Kidney (tissue), 14 donors: Measurements from ENCODE around the gene MYBBP1A. TPM values are rescaled to one million over a fixed set of nuclear protein-coding genes. Genes with fewer than 3 reads are reported as not detected.
A peak's percentile ranks its signal among the peaks of the same experiment; 100 is the strongest.

Experiments used
- DNase-seq, 5 donors: peaks; one replicate each; pipeline ENCODE4 v3.0.0-alpha.2; 2013 to 2020
- FAIRE-seq: peaks from 2 replicates; lab custom pipeline; 2012; peaks lifted over from hg19 to GRCh38; lab: Jason Lieb, UNC
- H3K27ac ChIP-seq, 2 donors: one replicate each; pipeline ENCODE4 v1.7.0; 2013; ENCODE audit warnings: low read depth in 2 of 2, low read length in 2 of 2, inconsistent platforms in 1 of 2
- H3K27me3 ChIP-seq: one replicate; pipeline ENCODE4 v1.7.1; 2013; ENCODE audit warnings: low read length, inconsistent platforms; ENCODE audit not compliant: control insufficient read depth, insufficient read depth
- H3K36me3 ChIP-seq, 3 donors: one replicate each; pipeline versions ENCODE4 v1.7.0 to v1.7.1; 2013; ENCODE audit warnings: low read length in 3 of 3, control low read depth in 1 of 3, inconsistent platforms in 1 of 3; ENCODE audit not compliant: insufficient read depth in 3 of 3, control insufficient read depth in 2 of 3
- H3K4me1 ChIP-seq, 3 donors: one replicate each; pipeline versions ENCODE4 v1.7.0 to v1.7.1; 2013; ENCODE audit warnings: low read length in 3 of 3, inconsistent platforms in 1 of 3, low read depth in 1 of 3; ENCODE audit not compliant: control insufficient read depth in 2 of 3, insufficient read depth in 2 of 3
- H3K4me3 ChIP-seq, 3 donors: one replicate each; pipeline versions ENCODE4 v1.7.0 to v1.8.1; 2013; ENCODE audit warnings: low read length in 3 of 3, control low read depth in 1 of 3, inconsistent platforms in 1 of 3
- H3K9ac ChIP-seq, 3 donors: one replicate each; pipeline versions ENCODE4 v1.7.0 to v1.7.1; 2013; ENCODE audit warnings: low read length in 3 of 3, control low read depth in 1 of 3, inconsistent platforms in 1 of 3
- H3K9me3 ChIP-seq, 3 donors: one replicate each; pipeline versions ENCODE4 v1.7.0 to v1.7.1; 2013; ENCODE audit warnings: low read length in 3 of 3, control low read depth in 1 of 3, inconsistent platforms in 1 of 3; ENCODE audit not compliant: control insufficient read depth in 2 of 3, insufficient read depth in 1 of 3
- CTCF ChIP-seq: IDR thresholded peaks from 3 replicates; pipeline ENCODE4 v1.5.1; 2012; ENCODE audit warnings: mild to moderate bottlenecking, moderate library complexity, borderline replicate concordance; ENCODE audit not compliant: insufficient read depth; ENCODE audit errors: extremely low read depth
- intact Hi-C: fragments of 100-400 bp; cut with DNase I; formaldehyde crosslinking; loops from one replicate; pipeline ENCODE4 v1.11.1; 2022
- polyA plus RNA-seq: library from polyadenylated mRNA; stranded (reverse); fragments of 350-450 nt; fragmentation: Illumina TruSeq; extraction: RNeasy Lipid Tissue Mini Kit (QIAGEN cat#74804); gene quantifications from one replicate; pipeline ENCODE4 v1.2.3, GENCODE V29; 2014; ENCODE audit warnings: low read depth, low replicate concordance; ENCODE audit not compliant: insufficient read depth
- total RNA-seq: library from RNA; stranded (reverse); fragmentation: NEBNext Ultra II Directional; extraction: Animal tissue kit (Norgen Biotek cat#: 25700); gene quantifications from one replicate; pipeline ENCODE4 v1.2.1, GENCODE V29; 2021
- donor health status: control.
- donor health status: control.
- donor health status: control.
- donor health status: control.
- donor health status: control.
- donor health status: DM: yes; HTN: yes; CAD: no.
- donor health status: Normal renal cell carcinoma (clear cell type).

Gene MYBBP1A
- total and polyA plus RNA-seq, 2 donors from 2014 or later: 11.9 to 51.6 TPM

- Histone ChIP-seq H3K27me3 (no peaks in the 10 kb centered on the region), H3K9me3 (no peaks in the 10 kb centered on the region), H3K36me3 (no peaks in the 10 kb centered on the region), H3K27ac (peak overlapping the region in 1 of 2 donors; percentile 24), H3K9ac (no peak overlapping the region), H3K4me3 (no peak overlapping the region), H3K4me1 (peaks cover 0 to 44% (median 33%) of the 10 kb centered on the region in 3 donors)
- DNase-seq: no peak
- TF ChIP-seq CTCF: no peak
- intact Hi-C loops: no loop called here
- no peak for FAIRE-seq
Measured at GRCh38 chr17:4508207-4508606, 47.0 kb downstream of the MYBBP1A start.

DNA sequence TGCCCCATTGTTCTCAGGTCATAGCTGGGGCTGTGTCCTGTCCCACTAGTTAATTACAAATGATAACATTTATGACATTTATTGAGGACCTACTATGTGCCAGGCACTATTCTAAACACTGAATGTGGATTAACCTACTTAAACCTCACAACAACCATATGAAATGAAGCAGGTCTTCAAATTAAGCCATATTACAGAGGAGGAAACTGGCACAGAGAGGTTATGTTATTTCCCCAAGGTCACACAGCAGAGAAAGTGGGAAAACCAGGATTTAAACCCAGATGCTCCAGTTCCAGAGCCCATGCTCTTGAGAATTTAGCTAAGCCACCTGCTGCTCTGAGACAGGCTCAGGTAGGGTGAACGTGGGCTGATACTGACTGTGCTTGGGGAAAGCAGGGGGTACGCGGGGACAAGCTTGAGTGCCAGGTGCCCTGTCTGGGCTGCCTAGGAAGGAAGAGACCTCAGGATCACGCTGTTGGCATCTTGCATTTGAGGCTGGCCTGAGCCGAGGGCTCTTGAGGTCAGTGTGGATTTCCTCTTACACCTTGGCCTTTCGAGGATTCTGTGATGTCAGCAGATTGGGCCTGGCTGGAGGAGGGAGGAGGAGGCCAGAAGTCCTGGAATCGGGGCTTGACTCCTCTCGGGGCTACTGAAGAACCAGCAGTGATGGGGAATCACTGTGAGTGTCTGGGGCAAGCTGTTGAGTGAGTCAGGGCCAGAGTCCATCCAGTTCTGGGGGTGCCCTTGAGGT, 47.6 kb downstream of the MYBBP1A start:
- Histone ChIP-seq H3K36me3 (no peaks in the 10 kb centered on the region), H3K9ac (no peak overlapping the region), H3K27ac (peak overlapping the region; percentile 9 to 28), H3K4me3 (no peak overlapping the region), H3K4me1 (peaks cover 0 to 44% (median 33%) of the 10 kb centered on the region in 3 donors), H3K9me3 (no peaks in the 10 kb centered on the region), H3K27me3 (no peaks in the 10 kb centered on the region)
- no peak for TF ChIP-seq CTCF
- FAIRE-seq (no peak), DNase-seq (no peak)
- intact Hi-C loops: no loop called here

GRCh38 chr17:4506892-4507291, 48.3 kb downstream of the MYBBP1A start:
- Histone ChIP-seq H3K27me3 (no peaks in the 10 kb centered on the region), H3K36me3 (no peaks in the 10 kb centered on the region), H3K4me1 (peaks cover 0 to 44% (median 33%) of the 10 kb centered on the region in 3 donors), H3K9me3 (no peaks in the 10 kb centered on the region), H3K27ac (peak overlapping the region in 1 of 2 donors; percentile 13), H3K9ac (peak overlapping the region in 1 of 3 donors; percentile 15), H3K4me3 (no peak overlapping the region)
- FAIRE-seq (no peak), DNase-seq (no peak)
- TF ChIP-seq CTCF: no peak
- intact Hi-C loops: no loop called here
